ENCODE measurements around the gene DGKB. TPM values are rescaled to one million over a fixed set of nuclear protein-coding genes. Genes with fewer than 3 reads are reported as not detected.

Gene DGKB
- polyA plus RNA-seq, 1 donor (not counting 4 experiments of a cell fraction or from before 2014, with no cell fraction given): 0.01 TPM

GRCh38 chr7:14229047-14229446 is 673.5 kb downstream of the DGKB start:
- dilution Hi-C loops (cut with MboI; ENCODE audit: extremely low pct_ligation_motif_present, low sequenced_read_pairs): no loop called here
- no peaks in the 10 kb centered on the region for H3K9me3 ChIP-seq (ENCODE audit: control insufficient read depth, low read depth, low read length)
- H3K4me2 ChIP-seq (ENCODE audit: control insufficient read depth, extremely low read depth, insufficient read depth, low read depth, low read length): no peak overlapping the region
- no peaks in the 10 kb centered on the region for H3K4me1 ChIP-seq (ENCODE audit: control insufficient read depth, extremely low read depth, insufficient read depth, low read length)
- no peaks in the 10 kb centered on the region for H4K20me1 ChIP-seq (ENCODE audit: control insufficient read depth, extremely low read depth, insufficient read depth, low read length)
- no peak for FAIRE-seq
- H3K4me3 ChIP-seq (ENCODE audit: control insufficient read depth in 2 of 3, extremely low read depth in 1 of 3, insufficient read depth in 2 of 3, low read depth in 1 of 3, low read length in 3 of 3): no peak overlapping the region
- H3K27me3 ChIP-seq (ENCODE audit: control insufficient read depth, extremely low read depth, insufficient read depth, low read length): no peaks in the 10 kb centered on the region
- H3K27ac ChIP-seq (ENCODE audit: control insufficient read depth, insufficient read depth, low read length): no peak overlapping the region
- no peaks in the 10 kb centered on the region for H3K9me1 ChIP-seq (ENCODE audit: control insufficient read depth, extremely low read depth, insufficient read depth, low read length)
- DNase-seq (ENCODE audit: low read depth, low spot score): no peak
- TF ChIP-seq CTCF (optimal IDR thresholded peaks at IDR 0.05 in 1 of 3, IDR thresholded peaks at IDR 0.05 in 1 of 3, conservative IDR thresholded peaks at IDR 0.05 in 1 of 3; ENCODE audit: extremely low read depth in 1 of 3, insufficient read depth in 2 of 3, low read length in 3 of 3) (no peak), EZH2 (IDR thresholded peaks at IDR 0.05; ENCODE audit: low read length) (no peak)
- H3K36me3 ChIP-seq (ENCODE audit: control insufficient read depth in 2 of 2, extremely low read depth in 1 of 2, insufficient read depth in 2 of 2, low read length in 2 of 2): no peaks in the 10 kb centered on the region
- no peaks in the 10 kb centered on the region for H3K79me2 ChIP-seq (ENCODE audit: control insufficient read depth, insufficient read depth, low read length)
- no peak overlapping the region for H2AFZ ChIP-seq (ENCODE audit: control insufficient read depth, low read length)
- no peak overlapping the region for H3K9ac ChIP-seq (ENCODE audit: control insufficient read depth, extremely low read depth, insufficient read depth, low read length)

- Histone ChIP-seq H3K27me3 (ENCODE audit: control insufficient read depth, extremely low read depth, insufficient read depth, low read length) (no peaks in the 10 kb centered on the region), H3K27ac (ENCODE audit: control insufficient read depth, insufficient read depth, low read length) (no peak overlapping the region), H3K79me2 (ENCODE audit: control insufficient read depth, insufficient read depth, low read length) (no peaks in the 10 kb centered on the region), H3K9me1 (ENCODE audit: control insufficient read depth, extremely low read depth, insufficient read depth, low read length) (no peaks in the 10 kb centered on the region), H2AFZ (ENCODE audit: control insufficient read depth, low read length) (no peak overlapping the region), H3K4me2 (ENCODE audit: control insufficient read depth, extremely low read depth, insufficient read depth, low read depth, low read length) (no peak overlapping the region), H3K36me3 (ENCODE audit: control insufficient read depth in 2 of 2, extremely low read depth in 1 of 2, insufficient read depth in 2 of 2, low read length in 2 of 2) (no peaks in the 10 kb centered on the region), H3K9ac (ENCODE audit: control insufficient read depth, extremely low read depth, insufficient read depth, low read length) (no peak overlapping the region), H3K4me1 (ENCODE audit: control insufficient read depth, extremely low read depth, insufficient read depth, low read length) (no peaks in the 10 kb centered on the region), H4K20me1 (ENCODE audit: control insufficient read depth, extremely low read depth, insufficient read depth, low read length) (no peaks in the 10 kb centered on the region), H3K9me3 (ENCODE audit: control insufficient read depth, low read depth, low read length) (no peaks in the 10 kb centered on the region), H3K4me3 (ENCODE audit: control insufficient read depth in 2 of 3, extremely low read depth in 1 of 3, insufficient read depth in 2 of 3, low read depth in 1 of 3, low read length in 3 of 3) (no peak overlapping the region)
- dilution Hi-C loops (cut with MboI; ENCODE audit: extremely low pct_ligation_motif_present, low sequenced_read_pairs): no loop called here
- FAIRE-seq (no peak), DNase-seq (ENCODE audit: low read depth, low spot score) (no peak)
- no peak for TF ChIP-seq CTCF (optimal IDR thresholded peaks at IDR 0.05 in 1 of 3, IDR thresholded peaks at IDR 0.05 in 1 of 3, conservative IDR thresholded peaks at IDR 0.05 in 1 of 3; ENCODE audit: extremely low read depth in 1 of 3, insufficient read depth in 2 of 3, low read length in 3 of 3)
- TF ChIP-seq EZH2 (IDR thresholded peaks at IDR 0.05; ENCODE audit: low read length): no peak
Observed at GRCh38 chr7:14228341-14228740, 674.2 kb downstream of the DGKB start.

Data from keratinocyte (primary cell).